M059J (cell line): Measurements from ENCODE around the gene SCN3A. TPM values are rescaled to one million over a fixed set of nuclear protein-coding genes. Genes with fewer than 3 reads are reported as not detected.

ENCODE experiments used
- DNase-seq: peaks from one replicate; pipeline ENCODE4 v3.0.0-alpha.2; 2012; ENCODE audit warnings: low read depth
- total RNA-seq: library from RNA; depleted of rRNA; stranded (reverse); fragments of >200 nt; shearing (Covaris generic); gene quantifications from 2 replicates; pipeline ENCODE4 v1.2.3, GENCODE V29; 2014

The SCN3A gene
- total RNA-seq, 1 experiment from 2014 or later: 0.67 TPM

DNA sequence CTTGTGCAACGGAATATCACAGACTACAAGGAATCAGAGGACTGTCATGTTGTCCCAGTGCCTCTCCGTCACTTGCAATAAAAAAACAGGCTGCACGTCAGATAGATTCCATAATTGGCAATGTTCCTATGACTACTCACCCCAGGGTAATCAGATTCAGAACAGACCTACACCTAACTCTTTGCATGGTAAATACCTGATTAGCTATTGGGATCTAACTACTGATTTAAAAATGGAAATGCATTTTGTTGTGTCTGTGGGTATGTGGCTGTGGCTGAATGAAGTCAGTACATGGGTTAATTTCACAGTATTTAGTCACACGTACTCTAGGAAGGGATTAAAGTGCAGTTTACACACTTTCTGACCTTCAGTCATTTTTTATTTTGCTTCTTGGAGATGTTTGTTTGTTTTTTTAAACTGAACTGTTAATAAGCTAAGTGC lies 91.7 kb downstream of the SCN3A start:
- DNase-seq: no peak

DNA sequence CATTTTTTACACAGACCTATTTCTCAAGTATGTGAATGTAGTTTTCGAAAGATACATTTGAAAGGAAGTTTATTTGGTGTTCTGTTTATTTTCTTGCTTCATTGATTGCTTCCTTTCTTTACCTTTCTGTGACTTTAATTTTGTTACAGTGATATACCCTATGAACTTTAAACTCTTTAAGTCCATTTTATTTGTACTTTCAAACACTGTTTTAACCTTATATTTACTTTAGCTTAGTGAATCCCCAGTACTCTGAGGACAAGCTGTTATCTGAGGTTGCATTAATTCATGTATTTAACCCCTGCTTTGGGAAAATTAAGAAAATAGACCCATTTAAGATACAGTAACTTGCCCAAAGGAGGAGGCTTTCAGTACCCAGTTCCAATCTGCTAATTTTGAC lies 93.5 kb downstream of the SCN3A start:
- no peak for DNase-seq

DNA sequence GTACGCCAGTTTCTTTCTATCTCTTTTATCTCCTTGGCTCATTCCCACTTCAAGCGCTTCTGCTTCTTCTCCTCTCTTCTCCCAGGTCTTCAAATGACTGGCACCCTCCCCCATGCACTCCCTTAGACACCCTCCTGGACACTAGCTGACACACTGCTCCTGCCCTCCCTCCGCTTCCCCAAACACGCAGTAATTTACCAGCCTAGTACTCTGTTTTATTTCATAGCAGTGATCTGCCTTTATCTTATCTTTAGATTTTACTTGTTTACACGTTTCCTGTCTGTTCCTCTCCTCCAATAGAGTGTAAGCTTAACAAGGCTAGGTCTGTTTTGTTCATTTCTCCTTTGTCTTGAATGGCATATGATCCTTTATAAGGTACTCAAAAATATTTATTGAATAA lies 93.9 kb downstream of the SCN3A start:
- DNase-seq: no peak

DNA sequence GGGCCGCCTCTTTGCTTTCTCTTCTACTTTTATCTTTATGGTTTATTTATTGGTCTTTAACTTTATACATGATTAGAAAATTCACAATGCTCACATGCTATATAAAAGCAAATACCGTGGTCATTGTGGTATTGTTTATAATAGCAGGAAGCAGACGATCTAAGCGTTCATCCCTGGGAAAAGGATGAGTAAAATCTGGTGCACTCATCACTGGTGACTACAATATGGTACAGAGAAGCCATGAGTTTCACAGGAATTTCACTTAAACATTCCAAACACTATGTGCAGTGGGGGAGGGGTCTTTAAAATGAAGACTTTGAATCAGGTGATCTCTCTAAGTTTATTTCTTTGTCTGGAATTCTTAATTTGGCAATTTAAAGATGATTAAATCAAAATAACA lies 97.9 kb downstream of the SCN3A start:
- no peak for DNase-seq

DNA sequence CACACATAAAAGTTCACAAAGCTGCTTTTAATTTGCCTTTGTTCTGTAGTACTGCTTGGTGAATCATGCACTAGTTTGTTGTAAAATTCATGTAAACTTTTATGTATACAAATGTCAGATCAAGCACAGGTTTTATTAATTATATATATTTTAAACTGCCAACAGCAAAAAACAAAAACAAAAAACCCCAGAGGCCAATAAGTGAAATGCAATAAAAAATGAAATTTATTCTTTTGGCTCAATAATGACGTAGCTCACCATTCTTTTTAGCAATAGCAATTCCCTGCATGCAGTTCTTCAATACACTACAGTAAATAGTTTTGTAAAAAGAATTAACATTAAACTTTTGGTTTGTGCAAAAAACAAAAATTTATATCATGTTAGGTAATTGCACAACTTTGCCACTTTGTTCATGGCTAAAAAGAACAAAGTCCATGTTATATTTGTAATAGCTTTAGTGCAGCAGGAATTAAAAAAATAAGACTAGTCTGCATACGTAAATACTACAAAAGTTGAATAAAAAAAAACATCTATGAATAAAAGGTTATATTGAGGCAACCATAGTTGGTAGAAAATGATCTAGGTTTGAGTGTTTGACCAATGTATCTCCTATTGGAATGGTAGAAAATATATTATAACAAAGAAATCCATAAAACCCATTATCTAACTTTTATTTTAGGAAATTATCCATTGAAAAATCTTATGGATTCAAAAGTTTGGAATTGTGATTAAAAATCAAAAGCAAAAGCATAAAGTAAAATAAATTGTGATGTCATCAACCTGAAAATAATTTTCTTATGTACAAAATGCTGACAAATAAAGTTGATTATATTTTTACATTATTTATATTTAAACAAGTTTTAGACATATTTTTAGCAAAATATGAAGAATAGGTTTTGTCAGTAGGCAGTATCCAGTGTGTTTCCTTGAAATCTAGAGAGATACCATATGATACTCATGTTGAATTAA lies 115.6 kb downstream of the SCN3A start:
- DNase-seq: no peak

DNA sequence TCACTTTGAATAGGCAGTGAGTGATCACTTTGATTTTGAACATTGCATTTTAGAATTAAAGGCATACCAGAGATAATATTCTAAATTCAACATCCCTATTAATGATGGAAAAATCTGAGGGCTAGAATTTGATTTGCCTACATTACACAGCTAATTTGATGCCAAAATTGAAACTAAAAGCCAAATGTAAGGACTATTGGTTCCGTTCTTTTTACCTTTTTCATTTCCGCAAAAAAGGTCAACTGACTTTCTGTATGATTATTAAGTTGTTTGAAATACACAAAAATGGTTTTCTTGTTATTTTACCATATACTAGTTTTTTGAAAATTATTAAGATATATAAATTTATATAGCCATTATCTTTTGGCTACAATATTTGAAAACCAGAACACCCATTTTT lies 117.5 kb downstream of the SCN3A start:
- no peak for DNase-seq

DNA sequence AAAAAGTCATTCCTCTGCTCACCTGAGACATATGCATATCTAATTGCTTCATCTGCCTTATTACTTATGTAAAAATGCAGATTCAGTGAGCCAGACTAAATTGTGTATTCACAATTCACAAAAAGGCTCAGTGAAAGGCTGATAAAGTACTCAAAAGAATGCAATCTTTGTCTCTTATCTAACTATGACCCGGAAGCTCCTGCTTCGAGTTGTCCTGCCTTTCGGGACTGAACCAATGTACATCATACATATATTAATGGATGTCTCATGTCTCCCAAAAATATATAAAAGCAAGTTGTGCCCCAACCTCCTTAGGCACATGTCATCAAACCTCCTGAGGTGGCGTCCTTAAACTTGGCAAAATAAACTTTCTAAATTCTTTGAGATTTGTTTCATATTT lies 120.5 kb downstream of the SCN3A start:
- no peak for DNase-seq

DNA sequence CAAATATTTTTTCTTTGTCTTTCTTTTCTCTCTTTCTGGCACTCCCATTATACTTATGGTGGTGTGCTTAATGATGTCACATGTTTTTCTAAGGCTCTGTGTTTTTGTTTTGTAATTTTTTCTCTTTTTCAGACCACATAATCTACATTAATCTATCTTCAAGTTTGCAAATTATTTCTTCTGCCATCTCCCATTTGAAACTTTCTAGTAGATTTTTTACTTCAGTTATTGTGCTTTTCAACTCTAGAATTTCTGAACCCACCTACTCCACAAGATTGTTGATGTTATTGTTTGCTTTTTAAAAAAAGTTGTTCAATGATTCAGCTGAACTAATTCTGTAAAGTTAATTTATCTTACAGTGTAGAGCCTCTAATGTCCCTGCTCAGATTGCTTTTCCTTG lies 121.4 kb downstream of the SCN3A start:
- no peak for DNase-seq

DNA sequence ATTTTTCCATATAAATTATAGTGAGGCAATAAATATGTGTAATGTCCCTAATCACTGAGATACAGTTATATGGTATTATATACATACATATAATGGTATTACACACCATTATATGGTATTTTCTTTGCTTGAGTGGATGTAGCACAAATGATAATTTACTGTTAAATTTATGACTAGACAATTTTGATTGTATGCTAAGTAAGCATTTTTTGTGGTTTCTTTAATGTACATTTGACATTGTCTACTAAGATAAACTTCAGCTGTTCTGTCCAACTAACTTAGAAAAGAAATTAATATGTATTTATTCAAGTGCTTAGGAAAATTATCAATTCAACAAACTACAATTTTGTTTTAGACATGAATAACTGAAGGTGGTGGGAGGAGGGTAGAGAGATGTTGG lies 122.6 kb downstream of the SCN3A start:
- DNase-seq: no peak

DNA sequence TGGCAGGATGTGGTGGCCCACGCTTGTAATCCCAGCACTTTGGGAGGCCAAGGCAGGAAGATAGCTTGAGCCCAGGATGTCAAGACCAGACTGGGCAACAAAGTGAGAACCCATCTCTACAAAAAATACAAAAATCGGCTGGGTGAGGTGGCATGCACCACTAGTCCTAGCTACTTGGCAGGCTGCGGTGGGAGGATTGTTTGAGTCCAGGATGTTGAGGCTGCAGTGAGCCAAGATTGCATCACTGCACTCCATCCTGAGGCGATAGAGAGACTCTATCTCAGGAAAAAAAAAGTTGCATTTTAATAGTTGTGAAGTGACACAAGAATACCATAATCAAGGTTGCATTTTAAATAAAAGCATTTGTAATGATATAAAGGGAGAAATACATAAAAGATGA lies 124.4 kb downstream of the SCN3A start:
- no peak for DNase-seq

DNA sequence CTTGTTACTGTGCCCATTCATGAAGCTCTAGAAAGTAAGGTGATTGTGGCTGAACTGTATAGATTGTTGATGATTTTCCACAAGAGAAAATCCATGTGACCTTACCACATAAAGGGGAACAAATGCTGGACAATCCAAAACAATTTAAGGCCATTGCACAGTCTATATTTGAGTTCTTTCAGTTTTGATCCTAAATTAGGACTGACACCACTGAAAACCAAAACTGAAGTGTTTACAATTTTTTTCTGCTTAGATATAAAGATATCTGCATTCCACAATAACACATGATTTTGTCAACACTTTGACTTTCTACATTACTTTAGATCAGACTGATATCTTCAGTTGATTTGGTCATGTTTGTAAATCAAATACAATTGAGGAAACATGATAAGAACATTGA lies 124.9 kb downstream of the SCN3A start:
- DNase-seq: no peak

DNA sequence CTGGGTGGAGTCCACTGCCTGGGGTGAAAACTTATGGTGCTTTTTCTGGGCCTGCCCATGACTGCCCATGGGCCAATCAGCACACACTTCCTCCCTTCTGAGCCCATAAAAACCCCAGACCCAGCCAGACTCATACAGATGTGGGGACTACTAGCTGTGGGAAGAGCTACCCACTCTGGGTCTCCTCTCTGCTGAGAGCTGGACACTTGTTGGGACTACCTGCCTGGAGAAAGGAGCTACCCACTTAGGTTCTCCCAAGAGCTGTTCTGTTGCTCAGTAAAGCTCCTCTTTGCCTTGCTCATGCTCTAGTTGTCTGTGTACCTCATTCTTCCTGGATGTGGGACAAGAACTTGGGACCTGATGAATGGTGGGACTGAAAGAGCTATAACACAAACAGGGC lies 129.0 kb downstream of the SCN3A start:
- DNase-seq: no peak

DNA sequence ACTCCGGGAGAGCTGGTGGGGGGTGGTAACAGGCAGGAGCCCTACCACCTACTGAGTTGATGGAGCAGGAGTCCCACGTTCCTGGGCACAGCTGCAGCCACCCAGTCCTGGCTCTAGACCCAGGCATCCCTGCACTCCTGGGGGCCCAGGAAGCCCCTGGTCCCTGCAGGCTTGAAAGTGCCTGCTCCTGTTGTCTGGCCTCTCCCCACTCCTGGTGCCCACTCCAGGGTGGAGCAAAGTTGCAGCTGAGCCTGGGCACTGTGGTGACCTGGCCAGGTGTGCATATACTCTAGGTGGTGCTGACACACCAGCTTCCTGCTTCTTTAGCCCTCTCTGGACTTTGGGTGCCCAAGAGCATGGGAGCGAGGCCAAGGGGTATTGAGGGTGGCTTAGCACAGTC lies 129.5 kb downstream of the SCN3A start:
- DNase-seq: no peak

DNA sequence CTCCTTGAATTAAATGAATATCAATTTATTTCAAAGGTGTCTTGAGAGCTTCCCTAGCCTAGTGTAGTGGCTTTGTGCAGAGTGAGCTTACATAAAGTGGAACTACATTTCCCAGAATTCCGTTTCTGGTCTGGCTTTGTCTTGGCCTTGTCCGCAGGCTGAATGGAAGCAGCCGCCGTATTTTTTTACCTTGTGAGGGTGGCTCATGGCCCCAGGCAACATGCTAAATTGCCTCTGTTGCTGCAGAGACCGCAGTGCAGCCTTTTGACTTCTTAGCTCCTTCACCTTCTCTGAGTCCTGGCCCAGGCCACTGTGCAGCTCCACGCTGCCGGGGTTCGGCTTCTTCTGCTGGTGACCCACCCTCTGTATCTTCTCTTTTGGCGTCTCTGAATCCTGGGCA lies 133.8 kb downstream of the SCN3A start:
- peak; percentile 29 for DNase-seq

DNA sequence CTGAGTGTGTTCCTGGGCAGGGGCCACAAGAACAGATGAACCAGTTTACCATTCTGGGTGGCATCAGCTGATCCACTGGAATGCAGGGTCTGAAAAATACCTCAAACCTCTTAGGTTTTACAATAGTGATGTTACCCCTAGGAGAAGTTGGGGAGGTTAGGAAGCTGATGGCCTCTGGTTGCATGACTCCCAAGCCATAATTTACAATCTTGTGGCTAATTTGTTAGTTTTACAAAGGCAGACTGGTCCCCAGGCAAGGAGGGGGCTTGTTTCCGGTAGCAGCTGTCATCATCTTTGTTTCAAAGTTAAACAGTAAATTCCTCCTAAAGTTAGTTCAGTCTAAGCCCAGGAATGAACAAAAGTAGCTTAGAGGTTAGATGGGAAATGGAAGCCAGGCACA lies 134.7 kb downstream of the SCN3A start:
- peak; percentile 69 for DNase-seq

DNA sequence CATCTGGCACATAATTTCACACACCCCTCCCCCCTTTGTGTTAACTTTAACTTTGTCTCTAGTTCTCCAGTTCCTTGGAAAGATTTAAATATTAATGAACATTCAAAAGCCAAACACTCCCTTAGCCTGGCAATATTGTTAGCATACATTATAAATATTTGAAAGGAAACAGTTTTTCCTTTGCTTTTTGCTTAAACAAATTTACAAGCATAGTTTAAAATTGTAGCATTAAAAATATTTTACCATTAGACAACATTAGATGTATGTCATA lies 135.4 kb downstream of the SCN3A start:
- no peak for DNase-seq

DNA sequence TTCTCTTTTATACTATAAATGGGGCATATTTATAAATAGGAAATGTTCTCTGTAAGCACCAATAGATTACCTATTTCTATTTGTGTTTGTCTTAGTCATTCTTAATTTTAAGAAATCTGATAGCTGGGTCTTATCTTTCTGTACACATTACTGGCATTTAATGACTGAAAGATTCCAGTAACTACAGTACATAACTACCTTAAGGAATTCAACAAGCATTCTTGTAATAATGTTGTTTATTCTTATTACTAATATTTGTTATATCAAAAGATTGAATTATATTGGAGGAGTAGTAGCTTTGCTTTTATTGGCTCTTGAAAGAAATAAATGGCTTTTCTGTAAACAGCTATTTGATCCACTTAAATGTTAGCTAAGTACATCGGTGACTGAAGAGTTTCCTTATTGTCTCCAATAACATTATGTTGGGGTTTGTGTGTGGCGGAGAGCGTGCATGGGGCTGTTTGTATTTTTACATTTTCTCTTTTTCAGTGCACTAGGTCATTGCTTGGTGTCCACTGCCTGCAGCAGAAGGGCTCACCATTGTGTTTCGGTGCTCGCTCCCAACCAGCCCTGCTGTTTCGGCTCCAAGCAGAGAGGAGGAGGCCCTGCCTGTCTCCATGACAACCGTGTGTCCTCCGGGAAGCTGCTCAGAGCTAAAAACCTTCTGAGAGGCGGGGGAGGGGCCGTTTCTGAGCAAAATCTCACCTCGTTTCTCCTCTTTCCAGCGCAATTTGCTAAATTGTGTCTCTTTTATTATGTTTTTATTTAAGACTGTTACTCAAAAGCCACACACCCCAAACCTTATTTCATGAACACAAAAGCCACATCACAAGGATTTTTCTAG lies 136.0 kb downstream of the SCN3A start:
- DNase-seq: peak; percentile 79

DNA sequence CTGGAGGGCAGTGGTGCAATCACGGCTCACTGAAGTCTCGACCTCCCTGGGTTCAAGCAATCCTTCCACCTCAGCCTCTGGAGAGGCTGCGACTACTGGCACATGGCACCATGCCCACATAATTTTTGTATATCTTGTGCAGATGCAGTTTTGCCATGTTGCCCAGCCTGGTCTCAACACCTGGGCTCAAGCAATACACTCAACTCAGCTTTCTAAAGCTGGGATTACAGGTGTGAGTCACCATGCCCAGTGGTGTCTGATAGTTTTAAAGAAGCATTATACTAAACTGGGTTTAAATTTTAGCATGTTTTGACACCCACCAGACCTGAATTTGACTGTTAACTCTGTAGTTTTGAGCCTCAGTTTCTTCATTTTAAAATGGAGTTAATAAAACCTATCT lies 139.1 kb downstream of the SCN3A start:
- DNase-seq: no peak

DNA sequence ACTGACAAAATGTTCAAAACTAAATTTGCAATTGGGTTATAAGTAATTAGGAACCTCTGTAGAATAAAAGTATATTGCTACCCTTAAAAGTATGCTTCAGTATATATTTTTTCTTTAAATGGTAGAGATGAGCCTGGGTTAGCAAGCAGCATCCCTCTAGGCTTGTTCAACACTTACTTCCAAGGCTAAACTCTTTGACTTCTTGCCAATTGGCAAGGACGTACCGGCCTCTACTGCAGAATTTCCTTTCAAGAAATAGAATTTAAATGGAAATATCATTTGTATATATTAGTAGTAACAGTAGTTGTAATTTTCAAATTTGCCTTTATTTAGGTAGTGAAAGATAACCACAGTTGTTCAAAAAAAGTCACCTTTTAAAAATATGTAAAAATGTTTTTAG lies 143.4 kb downstream of the SCN3A start:
- DNase-seq: no peak

DNA sequence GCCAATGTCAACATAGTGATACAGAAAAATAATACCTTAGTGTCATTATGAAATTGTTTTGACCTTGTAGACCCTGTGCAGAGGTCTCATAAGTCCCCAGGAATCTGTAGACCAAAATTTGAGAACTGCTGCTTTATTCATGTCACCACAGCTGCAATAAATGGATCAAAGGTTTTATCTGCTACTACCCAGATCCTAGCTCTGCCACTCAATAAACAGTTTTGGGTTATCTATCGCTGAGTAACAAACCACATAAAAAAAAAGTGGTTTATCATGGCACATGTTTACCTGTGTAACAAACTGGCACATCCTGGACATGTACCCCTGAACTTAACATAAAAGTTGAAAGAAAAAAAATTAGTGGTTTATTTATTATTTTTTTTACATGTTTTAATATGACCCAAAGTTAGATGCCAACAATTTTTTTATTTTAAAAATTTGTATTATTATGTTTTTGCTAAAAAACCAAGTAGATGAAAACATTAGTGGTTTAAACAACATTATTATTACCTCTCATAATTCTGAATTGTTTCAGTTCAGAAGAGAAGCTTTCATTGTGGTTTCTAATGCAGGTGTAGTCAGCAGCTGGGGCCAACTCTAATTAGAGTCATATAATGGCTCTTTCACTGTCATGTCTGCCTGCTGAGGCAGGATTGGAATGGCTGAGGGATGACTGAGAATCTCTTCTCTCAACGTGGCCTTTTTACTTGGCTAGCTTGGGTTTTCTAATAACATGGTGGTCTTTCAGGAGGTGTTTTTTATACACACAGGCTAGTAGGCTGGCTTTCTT lies 145.2 kb downstream of the SCN3A start:
- no peak for DNase-seq

DNA sequence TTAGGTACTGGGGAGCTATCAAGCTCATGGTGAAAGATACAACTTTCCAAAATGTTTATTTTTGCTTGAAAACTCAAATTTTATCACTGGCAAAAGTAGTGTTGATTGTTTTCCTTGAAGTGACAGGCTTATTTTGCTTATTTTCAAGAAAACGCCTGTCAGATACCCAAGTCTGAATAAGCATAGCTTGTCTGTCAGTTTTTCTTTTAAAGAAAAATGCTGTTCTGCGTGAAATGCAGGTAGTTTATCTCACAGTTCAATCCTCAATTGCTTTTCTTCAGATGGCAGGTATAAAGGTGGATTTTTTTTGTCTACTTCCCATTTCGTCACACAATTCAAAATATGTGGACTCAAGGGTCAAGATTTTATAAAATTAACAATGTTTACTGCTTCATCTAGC lies 145.9 kb downstream of the SCN3A start:
- DNase-seq: no peak

DNA sequence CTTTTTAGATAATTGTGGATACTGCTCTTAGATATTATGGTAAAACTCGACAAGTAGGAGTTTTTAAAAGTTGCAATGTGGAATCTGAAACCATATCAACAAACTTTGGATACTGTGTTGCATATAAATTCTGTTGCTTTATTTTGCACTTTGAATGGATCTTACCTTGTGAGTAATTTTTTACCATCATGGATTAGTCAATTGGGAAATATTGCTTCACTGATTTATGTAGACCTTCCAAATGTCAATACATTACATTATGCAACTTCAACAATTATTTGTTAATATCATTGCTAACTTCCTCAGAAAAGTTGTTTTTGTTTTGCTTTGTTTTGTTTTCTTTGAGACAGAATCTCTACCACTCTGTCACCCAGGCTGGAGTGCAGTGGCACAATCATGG lies 146.5 kb downstream of the SCN3A start:
- no peak for DNase-seq
